Measurements from ENCODE around the gene CCM2.

CCM2 gene

DNA sequence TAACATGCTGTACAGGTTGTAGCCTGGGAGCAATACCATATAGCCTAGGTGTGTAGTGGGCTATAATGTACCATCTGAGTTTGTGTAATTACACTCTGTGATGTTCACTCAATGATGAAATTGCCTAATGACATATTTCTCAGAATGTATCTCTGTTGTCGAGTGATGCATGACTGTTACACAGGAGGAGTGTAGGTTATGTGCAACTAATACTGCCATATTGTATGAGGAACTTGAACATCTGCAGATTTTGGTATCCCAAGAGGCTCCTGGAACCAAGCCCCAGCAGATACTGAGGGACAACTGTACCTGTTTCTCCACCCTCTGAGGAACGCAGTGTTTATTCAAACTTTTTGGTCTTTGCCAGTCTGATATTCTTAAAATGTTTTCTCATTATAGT, 50.2 kb downstream of the CCM2 start:
- Mint-ChIP-seq H3K4me1 (peaks cover 26% of the 10 kb centered on the region), H3K9me3 (peaks cover 5% of the 10 kb centered on the region), H3K4me3 (no peak overlapping the region), H3K27me3 (ENCODE audit: low read depth) (no peaks in the 10 kb centered on the region), H3K27ac (no peak overlapping the region), H3K36me3 (ENCODE audit: low read depth) (peaks cover 46% of the 10 kb centered on the region)
- TF ChIP-seq, protein P1, sequence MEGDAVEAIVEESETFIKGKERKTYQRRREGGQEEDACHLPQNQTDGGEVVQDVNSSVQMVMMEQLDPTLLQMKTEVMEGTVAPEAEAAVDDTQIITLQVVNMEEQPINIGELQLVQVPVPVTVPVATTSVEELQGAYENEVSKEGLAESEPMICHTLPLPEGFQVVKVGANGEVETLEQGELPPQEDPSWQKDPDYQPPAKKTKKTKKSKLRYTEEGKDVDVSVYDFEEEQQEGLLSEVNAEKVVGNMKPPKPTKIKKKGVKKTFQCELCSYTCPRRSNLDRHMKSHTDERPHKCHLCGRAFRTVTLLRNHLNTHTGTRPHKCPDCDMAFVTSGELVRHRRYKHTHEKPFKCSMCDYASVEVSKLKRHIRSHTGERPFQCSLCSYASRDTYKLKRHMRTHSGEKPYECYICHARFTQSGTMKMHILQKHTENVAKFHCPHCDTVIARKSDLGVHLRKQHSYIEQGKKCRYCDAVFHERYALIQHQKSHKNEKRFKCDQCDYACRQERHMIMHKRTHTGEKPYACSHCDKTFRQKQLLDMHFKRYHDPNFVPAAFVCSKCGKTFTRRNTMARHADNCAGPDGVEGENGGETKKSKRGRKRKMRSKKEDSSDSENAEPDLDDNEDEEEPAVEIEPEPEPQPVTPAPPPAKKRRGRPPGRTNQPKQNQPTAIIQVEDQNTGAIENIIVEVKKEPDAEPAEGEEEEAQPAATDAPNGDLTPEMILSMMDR (IDR thresholded peaks at IDR 0.05; ENCODE audit: unreplicated experiment in 3 of 3): no peak

DNA sequence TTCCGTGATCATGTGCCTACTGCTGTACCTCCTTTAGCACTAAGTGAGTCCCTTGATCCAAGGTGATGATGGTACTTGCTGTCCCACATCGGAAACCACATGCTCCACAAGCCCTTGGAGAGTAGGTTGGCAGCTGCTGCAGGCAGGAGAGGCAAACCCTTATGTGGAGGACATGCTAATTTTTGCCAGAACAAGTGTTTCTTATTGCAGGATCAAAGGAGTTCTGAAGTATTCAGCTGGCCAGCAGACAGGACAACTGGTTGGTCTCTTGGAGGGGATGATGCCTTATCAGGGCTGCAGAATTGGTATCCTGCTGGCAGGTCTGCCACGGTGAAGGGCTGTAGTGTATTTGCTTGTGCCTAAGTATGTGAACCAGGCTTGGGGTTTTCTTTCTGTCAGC, 52.0 kb downstream of the CCM2 start:
- TF ChIP-seq, protein P1 (IDR thresholded peaks at IDR 0.05; ENCODE audit: unreplicated experiment in 3 of 3): no peak
- Mint-ChIP-seq H3K4me3 (no peak overlapping the region), H3K36me3 (ENCODE audit: low read depth) (peaks cover 49% of the 10 kb centered on the region), H3K4me1 (peaks cover 26% of the 10 kb centered on the region), H3K27ac (peak overlapping the region in 2 of 3 experiments; percentile 10 to 62), H3K27me3 (ENCODE audit: low read depth) (no peaks in the 10 kb centered on the region), H3K9me3 (peaks cover 11% of the 10 kb centered on the region)

DNA sequence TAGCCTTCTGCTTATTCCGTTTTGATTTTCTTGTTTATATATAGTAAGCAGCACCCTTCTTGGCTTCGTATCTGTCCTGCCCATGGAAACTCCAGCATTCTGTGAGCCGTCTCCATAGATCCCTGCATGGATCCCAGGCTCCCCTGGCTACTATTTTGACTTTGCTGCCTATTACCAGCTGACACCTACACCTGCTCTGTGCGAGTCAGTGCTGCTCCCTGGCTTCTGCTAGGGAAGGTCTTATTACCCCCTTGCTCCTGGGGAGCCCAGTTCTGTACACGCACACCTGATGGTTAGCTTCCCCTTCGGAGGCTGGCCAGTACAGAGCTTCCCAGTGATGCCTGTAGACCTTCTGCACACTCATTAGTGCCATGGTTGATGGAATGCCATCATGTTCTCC, 53.4 kb downstream of the CCM2 start:
- H3K4me3 Mint-ChIP-seq: no peak overlapping the region
- TF ChIP-seq, protein P1 (IDR thresholded peaks at IDR 0.05; ENCODE audit: unreplicated experiment in 3 of 3): no peak
- H3K27ac Mint-ChIP-seq: no peak overlapping the region
- no peaks in the 10 kb centered on the region for H3K27me3 Mint-ChIP-seq (ENCODE audit: low read depth)
- H3K36me3 Mint-ChIP-seq (ENCODE audit: low read depth): peaks cover 56% of the 10 kb centered on the region
- H3K9me3 Mint-ChIP-seq: peaks cover 11% of the 10 kb centered on the region
- peaks cover 26% of the 10 kb centered on the region for H3K4me1 Mint-ChIP-seq

DNA sequence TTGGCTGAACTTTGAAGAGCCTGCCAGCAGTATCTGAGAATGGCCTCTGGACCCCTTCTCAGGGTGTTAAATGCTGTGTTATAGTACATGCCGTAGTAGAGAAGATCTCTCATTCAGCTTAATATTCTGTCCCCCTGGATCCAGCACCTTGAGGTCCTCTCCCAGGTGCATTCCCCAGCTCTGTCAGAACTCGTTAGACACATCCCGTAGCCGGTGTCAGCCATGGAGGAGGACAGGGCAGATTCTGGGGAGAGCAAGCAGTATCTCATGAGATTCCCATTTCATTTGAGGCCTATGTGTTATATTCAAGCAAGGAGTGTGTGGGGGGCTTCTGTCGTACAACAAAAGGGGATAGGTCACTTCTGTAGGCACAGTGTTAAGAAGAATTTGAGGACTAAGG, 53.9 kb downstream of the CCM2 start:
- no peak overlapping the region for H3K4me3 Mint-ChIP-seq
- H3K27me3 Mint-ChIP-seq (ENCODE audit: low read depth): no peaks in the 10 kb centered on the region
- TF ChIP-seq, protein P1 (IDR thresholded peaks at IDR 0.05; ENCODE audit: unreplicated experiment in 3 of 3): no peak
- peaks cover 58% of the 10 kb centered on the region for H3K36me3 Mint-ChIP-seq (ENCODE audit: low read depth)
- peaks cover 11% of the 10 kb centered on the region for H3K9me3 Mint-ChIP-seq
- peaks cover 26% of the 10 kb centered on the region for H3K4me1 Mint-ChIP-seq
- no peak overlapping the region for H3K27ac Mint-ChIP-seq

DNA sequence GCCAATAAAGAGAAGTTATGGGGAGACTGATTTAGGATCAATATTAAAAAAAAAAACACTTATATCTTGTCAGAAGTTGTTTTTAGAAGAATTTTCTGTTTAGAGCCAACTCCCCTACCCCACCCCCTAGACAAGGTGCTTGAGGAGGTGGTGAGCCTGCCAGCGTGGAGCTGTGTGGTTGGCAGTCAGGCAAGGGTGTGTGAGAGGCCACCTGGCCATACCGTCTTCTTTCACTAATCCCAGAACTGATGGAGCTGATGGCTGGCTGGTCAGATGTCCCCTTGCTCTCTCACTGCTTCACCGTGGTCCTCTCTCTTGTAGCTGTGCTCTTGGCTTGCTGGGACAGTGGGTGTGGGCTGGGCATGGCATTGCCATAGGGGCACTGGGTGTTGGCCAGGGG, 54.4 kb downstream of the CCM2 start:
- H3K4me1 Mint-ChIP-seq: peaks cover 26% of the 10 kb centered on the region
- no peak overlapping the region for H3K4me3 Mint-ChIP-seq
- H3K27ac Mint-ChIP-seq: no peak overlapping the region
- peaks cover 58% of the 10 kb centered on the region for H3K36me3 Mint-ChIP-seq (ENCODE audit: low read depth)
- no peaks in the 10 kb centered on the region for H3K27me3 Mint-ChIP-seq (ENCODE audit: low read depth)
- TF ChIP-seq, protein P1 (IDR thresholded peaks at IDR 0.05; ENCODE audit: unreplicated experiment in 3 of 3): no peak
- H3K9me3 Mint-ChIP-seq: peaks cover 11% of the 10 kb centered on the region

DNA sequence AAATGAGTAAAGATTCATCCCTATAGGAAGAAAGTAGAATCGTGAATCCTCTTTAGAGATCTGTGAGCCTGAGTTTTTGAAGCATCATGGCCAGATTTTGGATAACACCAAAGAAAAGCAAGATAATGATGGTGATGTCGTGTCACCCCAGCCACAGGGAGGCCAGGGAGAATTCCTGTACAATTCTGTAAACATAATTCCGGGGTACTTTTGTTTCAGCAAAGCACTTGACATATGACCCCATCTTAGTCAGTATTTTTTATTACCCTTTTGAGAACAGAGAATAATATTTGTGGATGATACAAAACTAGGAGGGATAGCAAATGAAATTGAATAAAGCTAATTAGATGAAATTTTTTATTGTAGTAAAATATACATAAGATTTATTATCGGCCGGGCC, 55.0 kb downstream of the CCM2 start:
- Mint-ChIP-seq H3K27me3 (ENCODE audit: low read depth) (no peaks in the 10 kb centered on the region), H3K36me3 (ENCODE audit: low read depth) (peaks cover 56% of the 10 kb centered on the region), H3K27ac (no peak overlapping the region), H3K4me3 (no peak overlapping the region), H3K9me3 (peaks cover 11% of the 10 kb centered on the region), H3K4me1 (peaks cover 26% of the 10 kb centered on the region)
- TF ChIP-seq, protein P1 (IDR thresholded peaks at IDR 0.05; ENCODE audit: unreplicated experiment in 3 of 3): no peak

All from nephron (organoid).